HL-60 (cell line): ENCODE measurements around the gene NKX6-2.

ENCODE experiments used
- CTCF ChIP-seq: IDR thresholded peaks from one replicate; pipeline ENCODE4 v1.5.1; 2011; ENCODE audit warnings: low read length, control low read depth, inconsistent platforms; ENCODE audit not compliant: insufficient read depth
- GABPA ChIP-seq: IDR thresholded peaks from 2 replicates; pipeline ENCODE4 v1.6.1; 2012; ENCODE audit warnings: low read depth
- POLR2AphosphoS5 ChIP-seq: IDR thresholded peaks from 2 replicates; pipeline ENCODE4 v1.6.1; 2012; ENCODE audit warnings: low read depth
- SPI1 ChIP-seq: IDR thresholded peaks from 2 replicates; pipeline ENCODE4 v1.6.1; 2012; ENCODE audit warnings: low read depth, mild to moderate bottlenecking, borderline replicate concordance

DNA sequence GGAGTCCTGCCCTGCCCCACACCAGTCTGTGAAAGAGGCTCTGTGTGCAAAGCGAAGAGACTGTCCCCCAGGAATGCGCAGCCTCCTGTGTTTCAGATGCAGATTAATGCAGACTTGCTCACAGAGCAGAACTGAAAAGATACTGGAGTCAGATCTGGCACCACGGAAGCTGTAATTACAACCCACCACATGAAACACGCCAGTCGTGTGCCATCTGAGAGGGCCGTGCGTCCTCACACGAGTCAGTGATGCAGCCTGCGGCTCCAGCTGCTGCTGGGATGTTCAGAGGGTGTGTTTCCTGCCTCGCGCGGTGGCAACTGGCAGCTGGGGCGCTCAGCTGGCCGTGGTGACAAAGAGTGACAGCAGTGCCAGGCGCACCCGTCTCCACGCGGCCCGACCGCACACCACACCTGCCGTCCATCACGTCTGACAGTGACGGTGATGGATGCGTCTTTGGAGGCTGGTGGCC, 50.0 kb downstream of the NKX6-2 start:
- no peak for TF ChIP-seq CTCF
- no peak for TF ChIP-seq GABPA
- no peak for TF ChIP-seq SPI1
- no peak for TF ChIP-seq POLR2AphosphoS5
